ENCODE measurements around the gene SIPA1L3. TPM values are rescaled to one million over a fixed set of nuclear protein-coding genes. Genes with fewer than 3 reads are reported as not detected.

Gene SIPA1L3
- total and polyA plus RNA-seq, 2 donors from 2014 or later, result 5.8 to 61.7 TPM

- DNase-seq (no peak), FAIRE-seq (no peak)
- Histone ChIP-seq H3K9ac (ENCODE audit: low read length in 3 of 3) (no peak overlapping the region), H3K9me3 (ENCODE audit: control insufficient read depth in 2 of 3, insufficient read depth in 1 of 3, low read length in 3 of 3) (no peaks in the 10 kb centered on the region), H3K27ac (ENCODE audit: low read depth in 2 of 2, low read length in 2 of 2) (no peak overlapping the region), H3K27me3 (ENCODE audit: control insufficient read depth, insufficient read depth, low read length) (no peaks in the 10 kb centered on the region), H3K4me3 (ENCODE audit: low read length in 3 of 3) (no peak overlapping the region), H3K36me3 (ENCODE audit: control insufficient read depth in 2 of 3, insufficient read depth in 3 of 3, low read length in 3 of 3) (no peaks in the 10 kb centered on the region), H3K4me1 (ENCODE audit: control insufficient read depth in 2 of 3, insufficient read depth in 2 of 3, low read depth in 1 of 3, low read length in 3 of 3) (no peaks in the 10 kb centered on the region)
- intact Hi-C loops (cut with DNase I), result no loop called here
- TF ChIP-seq, protein P1, sequence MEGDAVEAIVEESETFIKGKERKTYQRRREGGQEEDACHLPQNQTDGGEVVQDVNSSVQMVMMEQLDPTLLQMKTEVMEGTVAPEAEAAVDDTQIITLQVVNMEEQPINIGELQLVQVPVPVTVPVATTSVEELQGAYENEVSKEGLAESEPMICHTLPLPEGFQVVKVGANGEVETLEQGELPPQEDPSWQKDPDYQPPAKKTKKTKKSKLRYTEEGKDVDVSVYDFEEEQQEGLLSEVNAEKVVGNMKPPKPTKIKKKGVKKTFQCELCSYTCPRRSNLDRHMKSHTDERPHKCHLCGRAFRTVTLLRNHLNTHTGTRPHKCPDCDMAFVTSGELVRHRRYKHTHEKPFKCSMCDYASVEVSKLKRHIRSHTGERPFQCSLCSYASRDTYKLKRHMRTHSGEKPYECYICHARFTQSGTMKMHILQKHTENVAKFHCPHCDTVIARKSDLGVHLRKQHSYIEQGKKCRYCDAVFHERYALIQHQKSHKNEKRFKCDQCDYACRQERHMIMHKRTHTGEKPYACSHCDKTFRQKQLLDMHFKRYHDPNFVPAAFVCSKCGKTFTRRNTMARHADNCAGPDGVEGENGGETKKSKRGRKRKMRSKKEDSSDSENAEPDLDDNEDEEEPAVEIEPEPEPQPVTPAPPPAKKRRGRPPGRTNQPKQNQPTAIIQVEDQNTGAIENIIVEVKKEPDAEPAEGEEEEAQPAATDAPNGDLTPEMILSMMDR (IDR thresholded peaks at IDR 0.05; ENCODE audit: borderline replicate concordance, extremely low read depth, insufficient read depth), result no peak
Observed at GRCh38 chr19:37876032-37876431, 31.0 kb upstream of the SIPA1L3 start.

DNA sequence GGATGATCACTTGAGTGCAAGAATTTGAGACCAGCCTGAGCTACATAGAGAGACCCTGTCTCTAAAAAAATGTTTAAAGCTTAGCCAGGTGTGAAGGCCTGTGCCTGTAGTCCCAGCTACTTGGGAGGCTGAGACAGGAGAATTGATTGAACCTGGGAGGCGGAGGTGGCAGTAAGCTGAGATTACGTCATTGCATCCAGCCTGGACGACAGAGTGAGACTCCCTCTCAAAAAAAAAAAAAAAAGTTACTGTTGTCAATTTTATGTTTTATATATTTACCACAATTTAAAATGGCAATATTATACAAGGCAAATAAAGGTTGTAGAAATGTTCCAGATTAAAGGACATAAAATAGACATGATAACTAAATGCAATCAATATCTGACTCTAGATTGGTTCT, 29.9 kb upstream of the SIPA1L3 start:
- H3K9ac ChIP-seq (ENCODE audit: low read length in 3 of 3), result no peak overlapping the region
- H3K36me3 ChIP-seq (ENCODE audit: control insufficient read depth in 2 of 3, insufficient read depth in 3 of 3, low read length in 3 of 3), result no peaks in the 10 kb centered on the region
- no peak overlapping the region for H3K4me3 ChIP-seq (ENCODE audit: low read length in 3 of 3)
- TF ChIP-seq, protein P1 (IDR thresholded peaks at IDR 0.05; ENCODE audit: borderline replicate concordance, extremely low read depth, insufficient read depth), result no peak
- DNase-seq (no peak), FAIRE-seq (no peak)
- H3K27ac ChIP-seq (ENCODE audit: low read depth in 2 of 2, low read length in 2 of 2), result no peak overlapping the region
- H3K9me3 ChIP-seq (ENCODE audit: control insufficient read depth in 2 of 3, insufficient read depth in 1 of 3, low read length in 3 of 3), result peaks cover 0 to 6% (median 5%) of the 10 kb centered on the region in 3 donors
- H3K27me3 ChIP-seq (ENCODE audit: control insufficient read depth, insufficient read depth, low read length), result no peaks in the 10 kb centered on the region
- intact Hi-C loops (cut with DNase I), result no loop called here
- H3K4me1 ChIP-seq (ENCODE audit: control insufficient read depth in 2 of 3, insufficient read depth in 2 of 3, low read depth in 1 of 3, low read length in 3 of 3), result no peaks in the 10 kb centered on the region

GRCh38 chr19:37885392-37885791, 21.6 kb upstream of the SIPA1L3 start:
- DNase-seq (no peak), FAIRE-seq (no peak)
- TF ChIP-seq, protein P1 (IDR thresholded peaks at IDR 0.05; ENCODE audit: borderline replicate concordance, extremely low read depth, insufficient read depth), result no peak
- Histone ChIP-seq H3K4me3 (ENCODE audit: low read length in 3 of 3) (no peak overlapping the region), H3K27ac (ENCODE audit: low read depth in 2 of 2, low read length in 2 of 2) (no peak overlapping the region), H3K4me1 (ENCODE audit: control insufficient read depth in 2 of 3, insufficient read depth in 2 of 3, low read depth in 1 of 3, low read length in 3 of 3) (no peaks in the 10 kb centered on the region), H3K27me3 (ENCODE audit: control insufficient read depth, insufficient read depth, low read length) (no peaks in the 10 kb centered on the region), H3K9ac (ENCODE audit: low read length in 3 of 3) (no peak overlapping the region), H3K36me3 (ENCODE audit: control insufficient read depth in 2 of 3, insufficient read depth in 3 of 3, low read length in 3 of 3) (no peaks in the 10 kb centered on the region), H3K9me3 (ENCODE audit: control insufficient read depth in 2 of 3, insufficient read depth in 1 of 3, low read length in 3 of 3) (peaks cover 0 to 10% (median 5%) of the 10 kb centered on the region in 3 donors)
- intact Hi-C loops (cut with DNase I), result no loop called here

GRCh38 chr19:37886571-37886970, 20.4 kb upstream of the SIPA1L3 start:
- Histone ChIP-seq H3K36me3 (ENCODE audit: control insufficient read depth in 2 of 3, insufficient read depth in 3 of 3, low read length in 3 of 3) (no peaks in the 10 kb centered on the region), H3K4me1 (ENCODE audit: control insufficient read depth in 2 of 3, insufficient read depth in 2 of 3, low read depth in 1 of 3, low read length in 3 of 3) (no peaks in the 10 kb centered on the region), H3K27ac (ENCODE audit: low read depth in 2 of 2, low read length in 2 of 2) (no peak overlapping the region), H3K4me3 (ENCODE audit: low read length in 3 of 3) (no peak overlapping the region), H3K27me3 (ENCODE audit: control insufficient read depth, insufficient read depth, low read length) (no peaks in the 10 kb centered on the region), H3K9ac (ENCODE audit: low read length in 3 of 3) (no peak overlapping the region), H3K9me3 (ENCODE audit: control insufficient read depth in 2 of 3, insufficient read depth in 1 of 3, low read length in 3 of 3) (peaks cover 0 to 9% (median 4%) of the 10 kb centered on the region in 3 donors)
- TF ChIP-seq, protein P1 (IDR thresholded peaks at IDR 0.05; ENCODE audit: borderline replicate concordance, extremely low read depth, insufficient read depth), result no peak
- FAIRE-seq, result no peak
- DNase-seq, result no peak
- intact Hi-C loops (cut with DNase I), result no loop called here
